Gastrocnemius medialis (tissue), 4 donors: ENCODE measurements around the gene AFAP1L1. TPM values are rescaled to one million over a fixed set of nuclear protein-coding genes. Genes with fewer than 3 reads are reported as not detected.
A peak's percentile ranks its signal among the peaks of the same experiment; 100 is the strongest.

Experiments
- ATAC-seq, 2 donors: fragments of 150-250 bp; one replicate each; pipeline ENCODE4 v1.9.1; 2016
- DNase-seq, 2 donors: peaks; one replicate each; pipeline ENCODE4 v3.0.0-alpha.2; 2019
- H3K27ac ChIP-seq, 4 donors: fragments of 200-600 bp; sonication (generic); 1 replicate in 1 of 4; 2 replicates in 3 of 4; pipeline ENCODE4 v1.5.1; 2016 to 2018; ENCODE audit warnings: mild to moderate bottlenecking in 2 of 4, moderate library complexity in 1 of 4
- H3K27me3 ChIP-seq, 3 donors: fragments of 200-600 bp; sonication (generic) in 2 of 3; 1 replicate in 1 of 3; 2 replicates in 2 of 3; pipeline versions ENCODE4 v1.5.1 to v1.6.0; 2016 to 2019; ENCODE audit warnings: mild to moderate bottlenecking in 1 of 3, moderate library complexity in 1 of 3
- H3K36me3 ChIP-seq, 2 donors: fragments of 200-600 bp; sonication (generic) in 1 of 2; one replicate each; pipeline ENCODE4 v1.5.1; 2017 to 2018
- H3K4me1 ChIP-seq, 2 donors: fragments of 200-600 bp; sonication (generic) in 1 of 2; one replicate each; pipeline ENCODE4 v1.5.1; 2016 to 2017; ENCODE audit warnings: mild to moderate bottlenecking in 2 of 2
- H3K4me3 ChIP-seq, 4 donors: fragments of 200-600 bp; sonication (generic) in 3 of 4; 1 replicate in 1 of 4; 2 replicates in 3 of 4; pipeline ENCODE4 v1.5.1; 2016 to 2019; ENCODE audit warnings: mild to moderate bottlenecking in 2 of 4
- H3K9me3 ChIP-seq, 3 donors: fragments of 200-600 bp; sonication (generic) in 2 of 3; 1 replicate in 1 of 3; 2 replicates in 2 of 3; pipeline ENCODE4 v1.5.1; 2016 to 2019
- POLR2A ChIP-seq, 2 donors: fragments of 450-650 bp; IDR thresholded peaks; one replicate each; pipeline ENCODE4 v1.6.1; 2017; ENCODE audit warnings: antibody characterized with exemption in 2 of 2, mild to moderate bottlenecking in 2 of 2, moderate library complexity in 2 of 2
- in situ Hi-C, 4 donors: fragments of 200-750 bp; cut with MboI; loops; one replicate each; pipeline versions ENCODE4 v1.15.0 to v1.8.0; 2017; ENCODE audit warnings: low sequenced_read_pairs in 4 of 4
- intact Hi-C: fragments of 100-400 bp; cut with DNase I; formaldehyde crosslinking; loops from one replicate; pipeline ENCODE4 v1.15.1; 2023; ENCODE audit warnings: low total_unique reads
- total RNA-seq, 4 donors: library from RNA; depleted of rRNA; stranded (reverse); fragments of >200 nt; gene quantifications; one replicate each; pipeline versions ENCODE4 v1.1.0 to v1.2.3, GENCODE V29; 2016
- TF ChIP-seq, protein P1 (sequence below), 5 experiments: fragments of 450-650 bp in 3 of 5; fragments of 200-600 bp in 2 of 5; sonication (generic) in 2 of 5; IDR thresholded peaks in 4 of 5; conservative IDR thresholded peaks in 1 of 5; 1 replicate in 4 of 5; 2 replicates in 1 of 5; pipeline ENCODE4 v1.5.1; 2016 to 2019; ENCODE audit warnings: antibody characterized with exemption in 5 of 5, mild to moderate bottlenecking in 3 of 5, moderate library complexity in 3 of 5

The AFAP1L1 gene
- total RNA-seq, 4 donors from 2014 or later = 28.6 to 39.9 (median 32.9) TPM

DNA sequence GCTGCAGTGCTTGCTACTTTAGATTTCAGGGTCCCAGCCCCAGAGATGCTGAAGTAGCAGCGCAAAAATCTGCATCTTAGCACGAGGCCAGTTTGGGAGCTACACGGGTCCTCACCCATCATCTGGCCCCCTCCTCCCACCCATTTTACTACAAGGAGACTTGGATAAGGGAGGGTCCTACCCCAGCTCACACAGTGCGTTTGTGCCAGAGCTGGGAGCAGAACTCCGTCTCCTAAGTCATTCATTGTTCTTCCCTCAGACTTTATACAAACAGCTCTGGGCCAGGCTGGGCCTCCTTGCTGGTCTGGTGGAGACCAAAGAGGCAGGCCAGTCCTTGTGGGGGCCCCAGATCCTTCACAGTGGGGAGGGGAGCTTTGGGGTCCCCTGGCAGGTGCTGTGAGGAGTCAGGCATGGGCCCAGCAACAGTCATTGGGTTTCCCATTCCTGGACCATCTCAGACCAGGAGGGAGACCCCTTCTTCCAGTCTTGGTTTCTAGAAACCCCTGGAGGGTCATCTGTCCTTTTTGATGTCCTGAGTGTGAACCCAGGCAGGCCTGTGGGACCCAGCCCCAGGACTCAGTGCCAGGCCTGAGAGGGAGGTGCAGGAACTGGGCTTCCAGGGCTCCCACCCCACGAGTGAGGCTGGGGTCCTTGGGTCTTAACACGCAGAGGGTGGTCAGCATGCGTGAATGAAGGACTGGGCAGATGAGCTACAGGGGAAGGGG, 109.8 kb downstream of the AFAP1L1 start:
- in situ Hi-C loops (loop anchor here in 2 of 4 donors (5.0 kb wide), 3 partner anchors 56 to 186 kb away; no protein-coding TSS in a partner anchor), intact Hi-C loops (no loop called here)
- TF ChIP-seq, protein P1, sequence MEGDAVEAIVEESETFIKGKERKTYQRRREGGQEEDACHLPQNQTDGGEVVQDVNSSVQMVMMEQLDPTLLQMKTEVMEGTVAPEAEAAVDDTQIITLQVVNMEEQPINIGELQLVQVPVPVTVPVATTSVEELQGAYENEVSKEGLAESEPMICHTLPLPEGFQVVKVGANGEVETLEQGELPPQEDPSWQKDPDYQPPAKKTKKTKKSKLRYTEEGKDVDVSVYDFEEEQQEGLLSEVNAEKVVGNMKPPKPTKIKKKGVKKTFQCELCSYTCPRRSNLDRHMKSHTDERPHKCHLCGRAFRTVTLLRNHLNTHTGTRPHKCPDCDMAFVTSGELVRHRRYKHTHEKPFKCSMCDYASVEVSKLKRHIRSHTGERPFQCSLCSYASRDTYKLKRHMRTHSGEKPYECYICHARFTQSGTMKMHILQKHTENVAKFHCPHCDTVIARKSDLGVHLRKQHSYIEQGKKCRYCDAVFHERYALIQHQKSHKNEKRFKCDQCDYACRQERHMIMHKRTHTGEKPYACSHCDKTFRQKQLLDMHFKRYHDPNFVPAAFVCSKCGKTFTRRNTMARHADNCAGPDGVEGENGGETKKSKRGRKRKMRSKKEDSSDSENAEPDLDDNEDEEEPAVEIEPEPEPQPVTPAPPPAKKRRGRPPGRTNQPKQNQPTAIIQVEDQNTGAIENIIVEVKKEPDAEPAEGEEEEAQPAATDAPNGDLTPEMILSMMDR (IDR thresholded peaks at IDR 0.05 in 4 of 5, conservative IDR thresholded peaks at IDR 0.05 in 1 of 5) = no peak
- no peak for TF ChIP-seq POLR2A (IDR thresholded peaks at IDR 0.05)
- H3K27me3 ChIP-seq = no peaks in the 10 kb centered on the region
- H3K36me3 ChIP-seq = no peaks in the 10 kb centered on the region
- peaks cover 21 to 22% of the 10 kb centered on the region in 2 donors for H3K4me1 ChIP-seq
- no peak overlapping the region for H3K4me3 ChIP-seq
- no peak for DNase-seq
- peak overlapping the region in 3 of 4 donors; percentile 64 to 76 (median 75) for H3K27ac ChIP-seq
- peak in 1 of 2 donors; percentile 2 for ATAC-seq
- no peaks in the 10 kb centered on the region for H3K9me3 ChIP-seq

DNA sequence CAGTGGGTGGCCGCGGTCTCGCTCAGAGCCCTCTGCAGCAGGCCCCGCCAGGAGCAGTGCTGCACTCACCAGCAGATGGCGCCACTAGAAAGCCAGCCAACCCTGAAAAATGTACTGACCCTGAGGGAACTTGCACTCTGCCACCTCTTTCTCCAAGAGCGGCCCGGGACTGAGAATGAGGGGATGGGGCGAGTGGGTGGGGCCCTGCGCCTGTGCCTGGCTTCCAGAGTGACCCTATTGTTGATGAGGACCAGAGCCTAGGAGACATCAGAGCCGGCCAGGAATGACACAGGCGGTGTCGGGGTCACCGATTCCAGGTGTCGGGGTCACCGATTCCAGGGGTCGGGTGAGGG, 110.3 kb downstream of the AFAP1L1 start:
- in situ Hi-C loops (loop anchor here in 2 of 4 donors (5.0 kb wide), 3 partner anchors 55 to 185 kb away; no protein-coding TSS in a partner anchor), intact Hi-C loops (loop anchor here (1.0 kb wide), 2 partner anchors 52 to 182 kb away; no protein-coding TSS in a partner anchor)
- Histone ChIP-seq H3K27me3 (no peaks in the 10 kb centered on the region), H3K27ac (peak overlapping the region in 3 of 4 donors; percentile 64 to 76 (median 75)), H3K4me1 (peaks cover 21 to 24% of the 10 kb centered on the region in 2 donors), H3K36me3 (no peaks in the 10 kb centered on the region), H3K9me3 (no peaks in the 10 kb centered on the region), H3K4me3 (peak overlapping the region in 1 of 4 donors; percentile 22)
- no peak for TF ChIP-seq POLR2A (IDR thresholded peaks at IDR 0.05)
- TF ChIP-seq, protein P1 (IDR thresholded peaks at IDR 0.05 in 4 of 5, conservative IDR thresholded peaks at IDR 0.05 in 1 of 5) = peak; percentile 82 to 98 (median 94)
- DNase-seq (peak; percentile 40 to 62), ATAC-seq (peak; percentile 83 to 84)

DNA sequence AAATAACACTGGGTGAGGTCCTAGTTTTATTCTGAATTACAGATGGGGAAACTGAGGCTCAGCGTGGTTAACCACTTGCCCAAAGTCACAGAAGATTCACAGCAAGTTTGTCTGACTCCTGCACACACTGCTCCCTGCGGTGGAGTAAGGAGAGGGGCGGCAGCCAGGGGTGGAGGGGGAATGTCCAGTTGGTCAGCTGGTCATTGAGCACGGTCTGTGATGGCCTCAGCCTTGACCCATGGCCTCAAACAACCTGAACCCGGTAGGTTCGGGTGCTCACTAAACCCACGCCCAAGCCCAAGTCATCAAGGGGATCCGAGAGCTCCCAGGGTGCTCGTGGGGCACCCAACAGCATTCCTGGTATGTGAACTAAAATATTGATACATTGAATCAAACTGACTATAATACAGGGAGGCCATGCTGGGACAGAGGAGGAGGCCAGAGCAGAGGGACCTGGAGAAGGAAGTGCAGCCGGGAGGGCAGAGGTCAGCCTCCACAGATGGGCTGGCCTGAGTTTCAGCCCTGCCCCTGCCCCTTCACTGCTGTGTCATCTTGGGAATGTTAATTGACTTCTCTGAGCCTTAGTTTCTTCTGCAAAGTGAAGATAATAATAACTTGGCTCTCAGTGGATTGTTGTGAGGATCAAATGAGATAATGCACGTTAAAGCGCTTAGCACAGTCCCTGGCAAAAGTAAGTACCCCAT, 111.0 kb downstream of the AFAP1L1 start:
- TF ChIP-seq POLR2A (IDR thresholded peaks at IDR 0.05) = no peak
- Histone ChIP-seq H3K27me3 (no peaks in the 10 kb centered on the region), H3K4me1 (peaks cover 24 to 29% of the 10 kb centered on the region in 2 donors), H3K36me3 (no peaks in the 10 kb centered on the region), H3K4me3 (peak overlapping the region in 1 of 4 donors; percentile 22), H3K27ac (peak overlapping the region; percentile 41 to 76 (median 70)), H3K9me3 (no peaks in the 10 kb centered on the region)
- intact Hi-C loops = loop anchor here (1.0 kb wide), 2 partner anchors 52 to 182 kb away; no protein-coding TSS in a partner anchor
- in situ Hi-C loops = loop anchor here in 2 of 4 donors (5.0 kb wide), 3 partner anchors 55 to 185 kb away; no protein-coding TSS in a partner anchor
- DNase-seq (no peak), ATAC-seq (no peak)

DNA sequence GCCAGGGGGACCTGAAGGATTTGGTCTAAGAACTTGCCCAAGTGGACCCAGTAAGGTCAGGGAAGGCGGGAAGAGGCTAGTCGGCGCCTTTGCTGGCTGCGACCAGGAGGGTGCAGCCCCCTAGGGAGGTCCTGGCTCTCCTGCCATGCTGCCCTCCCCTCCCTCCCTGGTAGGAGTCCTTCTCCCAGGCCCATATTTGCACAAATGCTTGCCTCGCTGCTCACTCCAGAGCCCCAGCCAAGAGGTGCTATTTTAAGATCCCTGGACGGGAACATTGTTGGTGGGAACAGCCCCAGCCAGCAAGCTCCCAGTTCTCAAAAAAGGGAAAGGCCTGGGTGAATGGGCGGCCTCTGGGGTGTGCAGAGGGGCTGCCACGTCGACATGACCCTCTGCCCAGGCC, 111.7 kb downstream of the AFAP1L1 start:
- H3K4me3 ChIP-seq = peak overlapping the region in 1 of 4 donors; percentile 18
- intact Hi-C loops (no loop called here), in situ Hi-C loops (loop anchor here in 2 of 4 donors (5.0 kb wide), 3 partner anchors 54 to 184 kb away; no protein-coding TSS in a partner anchor)
- TF ChIP-seq, protein P1 (IDR thresholded peaks at IDR 0.05 in 4 of 5, conservative IDR thresholded peaks at IDR 0.05 in 1 of 5) = no peak
- no peaks in the 10 kb centered on the region for H3K27me3 ChIP-seq
- DNase-seq = peak; percentile 54 to 65
- no peaks in the 10 kb centered on the region for H3K9me3 ChIP-seq
- H3K27ac ChIP-seq = peak overlapping the region; percentile 41 to 76 (median 70)
- peaks cover 30 to 34% of the 10 kb centered on the region in 2 donors for H3K4me1 ChIP-seq
- ATAC-seq = peak; percentile 79 to 82
- H3K36me3 ChIP-seq = no peaks in the 10 kb centered on the region
